HG03378 (cell line): ENCODE measurements around the gene AMIGO1.
A peak's percentile ranks its signal among the peaks of the same experiment; 100 is the strongest.

Experiments used
- ATAC-seq: cut with Tn5 transposase; IDR thresholded peaks from one replicate; pipeline ENCODE4 v1.9.1; 2021; ENCODE audit warnings: mild to moderate bottlenecking, moderate library complexity; ENCODE audit not compliant: unreplicated experiment

The AMIGO1 gene

GRCh38 chr1:109504974-109505373, 4.6 kb downstream of the AMIGO1 start:
- ATAC-seq, result no peak

- ATAC-seq, result no peak
Observed at GRCh38 chr1:109503935-109504334, 5.6 kb downstream of the AMIGO1 start.

- ATAC-seq, result no peak
Observed at GRCh38 chr1:109502364-109502851, 7.1 kb downstream of the AMIGO1 start.

- ATAC-seq, result no peak
Observed at GRCh38 chr1:109501644-109502363, 7.7 kb downstream of the AMIGO1 start.

- ATAC-seq, result no peak
Observed at GRCh38 chr1:109500941-109501381, 8.6 kb downstream of the AMIGO1 start.

- ATAC-seq, result no peak
Observed at GRCh38 chr1:109499661-109500536, 9.6 kb downstream of the AMIGO1 start.

- no peak for ATAC-seq
Observed at GRCh38 chr1:109499081-109499480, 10.4 kb downstream of the AMIGO1 start.

GRCh38 chr1:109498161-109498801, 11.2 kb downstream of the AMIGO1 start:
- no peak for ATAC-seq

GRCh38 chr1:109497449-109498160, 11.9 kb downstream of the AMIGO1 start:
- ATAC-seq, result no peak

- ATAC-seq, result no peak
Observed at GRCh38 chr1:109495738-109496137, 13.8 kb downstream of the AMIGO1 start.

GRCh38 chr1:109493805-109494539, 15.6 kb downstream of the AMIGO1 start, which contains the start of gene CYB561D1:
Gene CYB561D1 (plus strand): TSS chr1:109494094. CDS start chr1:109494140, 46 bp downstream.
- peak; percentile 66 for ATAC-seq

- no peak for ATAC-seq
Observed at GRCh38 chr1:109493227-109493626, 16.3 kb downstream of the AMIGO1 start.

GRCh38 chr1:109492779-109493178, 16.7 kb downstream of the AMIGO1 start:
- no peak for ATAC-seq

GRCh38 chr1:109491372-109491771, 18.2 kb downstream of the AMIGO1 start:
- no peak for ATAC-seq

- ATAC-seq, result no peak
Observed at GRCh38 chr1:109490934-109491302, 18.6 kb downstream of the AMIGO1 start.

GRCh38 chr1:109490029-109490933, 19.2 kb downstream of the AMIGO1 start:
- peak; percentile 35 for ATAC-seq

GRCh38 chr1:109488696-109489095, 20.8 kb downstream of the AMIGO1 start:
- no peak for ATAC-seq

GRCh38 chr1:109488201-109488600, 21.3 kb downstream of the AMIGO1 start:
- ATAC-seq, result no peak

- ATAC-seq, result no peak
Observed at GRCh38 chr1:109487261-109487660, 22.3 kb downstream of the AMIGO1 start.
